Central memory CD4-positive, alpha-beta T cell (primary cell): Measurements from ENCODE around the gene SIGLEC6.

ENCODE experiments used
- DNase-seq: peaks from one replicate; pipeline ENCODE4 v3.0.0; 2022

SIGLEC6 gene

GRCh38 chr19:51472607-51473006 is 58.9 kb downstream of the SIGLEC6 start:
- DNase-seq: no peak

- DNase-seq: no peak
Measured at GRCh38 chr19:51471527-51471926, 59.9 kb downstream of the SIGLEC6 start.

- no peak for DNase-seq
Measured at GRCh38 chr19:51470966-51471365, 60.5 kb downstream of the SIGLEC6 start.

- no peak for DNase-seq
Measured at GRCh38 chr19:51469629-51470028, 61.8 kb downstream of the SIGLEC6 start.

- no peak for DNase-seq
Measured at GRCh38 chr19:51469162-51469561, 62.3 kb downstream of the SIGLEC6 start.

- DNase-seq: no peak
Measured at GRCh38 chr19:51468545-51468920, 62.9 kb downstream of the SIGLEC6 start.

GRCh38 chr19:51467864-51468544 is 63.5 kb downstream of the SIGLEC6 start:
- DNase-seq: no peak
